ENCODE results near the gene PET117. TPM values are rescaled to one million over a fixed set of nuclear protein-coding genes. Genes with fewer than 3 reads are reported as not detected.

Gene PET117
- total RNA-seq, 2 experiments from 2014 or later = 11.0 to 12.9 TPM

Other genes starting within 250 kb of the PET117 start
- 100 to 1,000 TPM; 168 to 177 TPM for gene SNX5, start 169.1 kb upstream of the PET117 start, total RNA-seq
- 10 to 100 TPM; 39.4 to 46.9 TPM for gene MGME1, start 168.8 kb upstream of the PET117 start, total RNA-seq
- not detected for gene OVOL2, start 79.9 kb upstream of the PET117 start, total RNA-seq
- 10 to 100 TPM; 14.5 to 16.0 TPM for gene KAT14, start within 50 bp of the PET117 start, total RNA-seq
- gene ZNF133, start 150.7 kb downstream of the PET117 start, total RNA-seq = 1 to 10 TPM; 6.0 to 7.2 TPM

Measured in activated CD8-positive, alpha-beta T cell treated with anti-CD3 and anti-CD28 coated beads, Interleukin-2, amount 10 ng/mL, durations not matched to agents 7 days and 5 days (primary cell).